ENCODE data around the gene KCNT2.

DNA sequence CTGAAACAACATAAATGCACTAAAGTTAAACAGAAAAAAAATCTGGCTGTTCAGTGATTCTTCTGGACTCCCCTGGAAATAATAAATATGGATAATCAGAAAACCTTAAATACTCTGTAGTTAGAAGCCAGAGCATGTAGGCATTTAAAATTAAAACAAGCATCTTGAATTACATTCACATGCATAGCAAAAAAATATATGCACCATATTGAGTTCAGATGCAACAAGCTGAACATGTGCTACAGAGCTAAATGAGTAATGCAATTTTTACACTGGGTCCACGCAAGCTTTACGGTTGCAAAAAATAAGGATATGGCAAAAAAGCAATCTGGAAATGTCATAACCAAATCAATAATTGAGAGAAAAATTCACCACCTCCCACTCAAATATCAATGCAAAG lies 11.5 kb upstream of the KCNT2 start:
- TF ChIP-seq, protein P1, sequence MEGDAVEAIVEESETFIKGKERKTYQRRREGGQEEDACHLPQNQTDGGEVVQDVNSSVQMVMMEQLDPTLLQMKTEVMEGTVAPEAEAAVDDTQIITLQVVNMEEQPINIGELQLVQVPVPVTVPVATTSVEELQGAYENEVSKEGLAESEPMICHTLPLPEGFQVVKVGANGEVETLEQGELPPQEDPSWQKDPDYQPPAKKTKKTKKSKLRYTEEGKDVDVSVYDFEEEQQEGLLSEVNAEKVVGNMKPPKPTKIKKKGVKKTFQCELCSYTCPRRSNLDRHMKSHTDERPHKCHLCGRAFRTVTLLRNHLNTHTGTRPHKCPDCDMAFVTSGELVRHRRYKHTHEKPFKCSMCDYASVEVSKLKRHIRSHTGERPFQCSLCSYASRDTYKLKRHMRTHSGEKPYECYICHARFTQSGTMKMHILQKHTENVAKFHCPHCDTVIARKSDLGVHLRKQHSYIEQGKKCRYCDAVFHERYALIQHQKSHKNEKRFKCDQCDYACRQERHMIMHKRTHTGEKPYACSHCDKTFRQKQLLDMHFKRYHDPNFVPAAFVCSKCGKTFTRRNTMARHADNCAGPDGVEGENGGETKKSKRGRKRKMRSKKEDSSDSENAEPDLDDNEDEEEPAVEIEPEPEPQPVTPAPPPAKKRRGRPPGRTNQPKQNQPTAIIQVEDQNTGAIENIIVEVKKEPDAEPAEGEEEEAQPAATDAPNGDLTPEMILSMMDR (IDR thresholded peaks at IDR 0.05): no peak
- no peak for TF ChIP-seq ZFP36 (IDR thresholded peaks at IDR 0.05; ENCODE audit: borderline replicate concordance, partially characterized antibody)
- TF ChIP-seq, protein P2, sequence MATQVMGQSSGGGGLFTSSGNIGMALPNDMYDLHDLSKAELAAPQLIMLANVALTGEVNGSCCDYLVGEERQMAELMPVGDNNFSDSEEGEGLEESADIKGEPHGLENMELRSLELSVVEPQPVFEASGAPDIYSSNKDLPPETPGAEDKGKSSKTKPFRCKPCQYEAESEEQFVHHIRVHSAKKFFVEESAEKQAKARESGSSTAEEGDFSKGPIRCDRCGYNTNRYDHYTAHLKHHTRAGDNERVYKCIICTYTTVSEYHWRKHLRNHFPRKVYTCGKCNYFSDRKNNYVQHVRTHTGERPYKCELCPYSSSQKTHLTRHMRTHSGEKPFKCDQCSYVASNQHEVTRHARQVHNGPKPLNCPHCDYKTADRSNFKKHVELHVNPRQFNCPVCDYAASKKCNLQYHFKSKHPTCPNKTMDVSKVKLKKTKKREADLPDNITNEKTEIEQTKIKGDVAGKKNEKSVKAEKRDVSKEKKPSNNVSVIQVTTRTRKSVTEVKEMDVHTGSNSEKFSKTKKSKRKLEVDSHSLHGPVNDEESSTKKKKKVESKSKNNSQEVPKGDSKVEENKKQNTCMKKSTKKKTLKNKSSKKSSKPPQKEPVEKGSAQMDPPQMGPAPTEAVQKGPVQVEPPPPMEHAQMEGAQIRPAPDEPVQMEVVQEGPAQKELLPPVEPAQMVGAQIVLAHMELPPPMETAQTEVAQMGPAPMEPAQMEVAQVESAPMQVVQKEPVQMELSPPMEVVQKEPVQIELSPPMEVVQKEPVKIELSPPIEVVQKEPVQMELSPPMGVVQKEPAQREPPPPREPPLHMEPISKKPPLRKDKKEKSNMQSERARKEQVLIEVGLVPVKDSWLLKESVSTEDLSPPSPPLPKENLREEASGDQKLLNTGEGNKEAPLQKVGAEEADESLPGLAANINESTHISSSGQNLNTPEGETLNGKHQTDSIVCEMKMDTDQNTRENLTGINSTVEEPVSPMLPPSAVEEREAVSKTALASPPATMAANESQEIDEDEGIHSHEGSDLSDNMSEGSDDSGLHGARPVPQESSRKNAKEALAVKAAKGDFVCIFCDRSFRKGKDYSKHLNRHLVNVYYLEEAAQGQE (IDR thresholded peaks at IDR 0.05): no peak
- TF ChIP-seq, protein P3, sequence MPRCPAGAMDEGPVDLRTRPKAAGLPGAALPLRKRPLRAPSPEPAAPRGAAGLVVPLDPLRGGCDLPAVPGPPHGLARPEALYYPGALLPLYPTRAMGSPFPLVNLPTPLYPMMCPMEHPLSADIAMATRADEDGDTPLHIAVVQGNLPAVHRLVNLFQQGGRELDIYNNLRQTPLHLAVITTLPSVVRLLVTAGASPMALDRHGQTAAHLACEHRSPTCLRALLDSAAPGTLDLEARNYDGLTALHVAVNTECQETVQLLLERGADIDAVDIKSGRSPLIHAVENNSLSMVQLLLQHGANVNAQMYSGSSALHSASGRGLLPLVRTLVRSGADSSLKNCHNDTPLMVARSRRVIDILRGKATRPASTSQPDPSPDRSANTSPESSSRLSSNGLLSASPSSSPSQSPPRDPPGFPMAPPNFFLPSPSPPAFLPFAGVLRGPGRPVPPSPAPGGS (IDR thresholded peaks at IDR 0.05): no peak
- TF ChIP-seq JUNB (IDR thresholded peaks at IDR 0.05): no peak
- TF ChIP-seq BHLHE40 (IDR thresholded peaks at IDR 0.05; ENCODE audit: low read depth, low read length): no peak
- no peak for TF ChIP-seq EP300 (IDR thresholded peaks at IDR 0.05)
- TF ChIP-seq, protein P4, sequence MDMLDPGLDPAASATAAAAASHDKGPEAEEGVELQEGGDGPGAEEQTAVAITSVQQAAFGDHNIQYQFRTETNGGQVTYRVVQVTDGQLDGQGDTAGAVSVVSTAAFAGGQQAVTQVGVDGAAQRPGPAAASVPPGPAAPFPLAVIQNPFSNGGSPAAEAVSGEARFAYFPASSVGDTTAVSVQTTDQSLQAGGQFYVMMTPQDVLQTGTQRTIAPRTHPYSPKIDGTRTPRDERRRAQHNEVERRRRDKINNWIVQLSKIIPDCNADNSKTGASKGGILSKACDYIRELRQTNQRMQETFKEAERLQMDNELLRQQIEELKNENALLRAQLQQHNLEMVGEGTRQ (IDR thresholded peaks at IDR 0.05): no peak
- TF ChIP-seq MYC (IDR thresholded peaks at IDR 0.05; ENCODE audit: borderline replicate concordance, low read length): no peak

Data from A549 (cell line).